Mesenchymal stem cell (in vitro differentiated cells and primary cell): ENCODE results near the gene RPL21.

Experiments used
- DNase-seq: peaks from one replicate; pipeline ENCODE4 v3.0.0-alpha.2; 2013
- H2AFZ ChIP-seq: one replicate; pipeline ENCODE4 v1.6.1; 2013; ENCODE audit warnings: low read depth, mild to moderate bottlenecking, control low read depth, inconsistent platforms, low read length, moderate library complexity
- H2AK5ac ChIP-seq: 2 replicates; pipeline ENCODE4 v1.6.1; 2013; ENCODE audit warnings: low read length, moderate library complexity, mild to moderate bottlenecking, inconsistent platforms; ENCODE audit not compliant: severe bottlenecking
- H2BK120ac ChIP-seq: one replicate; pipeline ENCODE4 v1.6.1; 2013; ENCODE audit warnings: low read depth, mild to moderate bottlenecking, inconsistent platforms, low read length, moderate library complexity
- H2BK12ac ChIP-seq, 2 experiments: one replicate each; pipeline ENCODE4 v1.6.1; 2013; ENCODE audit warnings: inconsistent platforms in 2 of 2, low read length in 2 of 2, mild to moderate bottlenecking in 2 of 2, moderate library complexity in 2 of 2, control low read depth in 1 of 2
- H2BK15ac ChIP-seq: one replicate; pipeline ENCODE4 v1.6.1; 2013; ENCODE audit warnings: mild to moderate bottlenecking, low read depth, inconsistent platforms; ENCODE audit not compliant: poor library complexity, severe bottlenecking
- H2BK5ac ChIP-seq: 2 replicates; pipeline ENCODE4 v1.6.1; 2013; ENCODE audit warnings: low read depth, mild to moderate bottlenecking, low read length, control low read depth, inconsistent platforms; ENCODE audit not compliant: poor library complexity, severe bottlenecking
- H3K14ac ChIP-seq, 2 experiments: one replicate each; pipeline ENCODE4 v1.6.1; 2013; ENCODE audit warnings: inconsistent platforms in 2 of 2, low read length in 2 of 2, control low read depth in 1 of 2, mild to moderate bottlenecking in 1 of 2, moderate library complexity in 1 of 2
- H3K18ac ChIP-seq, 2 experiments: one replicate each; pipeline ENCODE4 v1.6.1; 2013; ENCODE audit warnings: inconsistent platforms in 2 of 2, low read length in 2 of 2, control low read depth in 1 of 2, low read depth in 1 of 2, mild to moderate bottlenecking in 1 of 2
- H3K23ac ChIP-seq, 2 experiments: one replicate each; pipeline ENCODE4 v1.6.1; 2013; ENCODE audit warnings: inconsistent platforms in 2 of 2, low read length in 2 of 2, mild to moderate bottlenecking in 2 of 2, moderate library complexity in 2 of 2, control low read depth in 1 of 2
- H3K27ac ChIP-seq: 2 replicates; pipeline ENCODE4 v1.5.1; 2013; ENCODE audit warnings: mild to moderate bottlenecking, moderate library complexity, low read length, control low read depth, inconsistent platforms; ENCODE audit not compliant: poor library complexity, severe bottlenecking
- H3K27me3 ChIP-seq, 2 experiments: 2 replicates each; pipeline versions ENCODE4 v1.6.1 to v1.7.0; 2013; ENCODE audit warnings: low read length in 2 of 2, mild to moderate bottlenecking in 2 of 2, moderate library complexity in 2 of 2, control low read depth in 1 of 2, inconsistent platforms in 1 of 2; ENCODE audit not compliant: control insufficient read depth in 1 of 2, insufficient read depth in 1 of 2
- H3K36me3 ChIP-seq, 2 experiments: 2 replicates each; pipeline versions ENCODE4 v1.6.1 to v1.7.0; 2013; ENCODE audit warnings: low read length in 2 of 2, control low read depth in 1 of 2, inconsistent platforms in 1 of 2, low read depth in 1 of 2, mild to moderate bottlenecking in 1 of 2; ENCODE audit not compliant: insufficient read depth in 2 of 2, control insufficient read depth in 1 of 2
- H3K4ac ChIP-seq, 2 experiments: one replicate each; pipeline ENCODE4 v1.6.1; 2013; ENCODE audit warnings: inconsistent platforms in 2 of 2, low read length in 2 of 2, mild to moderate bottlenecking in 2 of 2, moderate library complexity in 2 of 2, control low read depth in 1 of 2, low read depth in 1 of 2
- H3K4me1 ChIP-seq: 2 replicates; pipeline ENCODE4 v1.6.1; 2013; ENCODE audit warnings: low read depth, low read length, control low read depth; ENCODE audit not compliant: control insufficient read depth, insufficient read depth
- H3K4me2 ChIP-seq: 2 replicates; pipeline ENCODE4 v1.6.1; 2013; ENCODE audit warnings: low read length, mild to moderate bottlenecking, inconsistent platforms; ENCODE audit not compliant: poor library complexity, severe bottlenecking
- H3K4me3 ChIP-seq, 2 experiments: 2 replicates each; pipeline versions ENCODE4 v1.5.1 to v1.7.0; 2013; ENCODE audit warnings: low read length in 2 of 2, mild to moderate bottlenecking in 2 of 2, control low read depth in 1 of 2, low read depth in 1 of 2; ENCODE audit not compliant: insufficient read depth in 1 of 2
- H3K79me1 ChIP-seq: replicated peaks from 2 replicates; pipeline ENCODE4 v1.6.1; 2013; ENCODE audit warnings: mild to moderate bottlenecking, control low read depth, low read length, inconsistent platforms; ENCODE audit not compliant: poor library complexity, severe bottlenecking
- H3K9ac ChIP-seq: 2 replicates; pipeline ENCODE4 v1.7.0; 2013; ENCODE audit warnings: mild to moderate bottlenecking, low read length, moderate library complexity
- H3K9me3 ChIP-seq: 2 replicates; pipeline ENCODE4 v1.7.0; 2013; ENCODE audit warnings: mild to moderate bottlenecking, low read length; ENCODE audit not compliant: control insufficient read depth
- H4K8ac ChIP-seq: one replicate; pipeline ENCODE4 v1.6.1; 2013; ENCODE audit warnings: inconsistent platforms, mild to moderate bottlenecking, low read length, moderate library complexity
- H4K91ac ChIP-seq: one replicate; pipeline ENCODE4 v1.6.1; 2013; ENCODE audit warnings: mild to moderate bottlenecking, low read length, inconsistent platforms
- WGBS: methylation state at CpG from one replicate; pipeline ENCODE4 v1.1.7; 2013; ENCODE audit warnings: mixed read lengths; 5-methylcytosine and 5-hydroxymethylcytosine counted together

Gene RPL21

GRCh38 chr13:27236478-27236877 is 14.9 kb upstream of the RPL21 start:
- H3K4me3 ChIP-seq: no peak overlapping the region
- no peak overlapping the region for H2AK5ac ChIP-seq
- H3K9ac ChIP-seq: peak overlapping the region; percentile 22
- no peak overlapping the region for H3K27ac ChIP-seq
- H3K14ac ChIP-seq: no peak overlapping the region
- no peak overlapping the region for H2BK5ac ChIP-seq
- H3K23ac ChIP-seq: no peak overlapping the region
- H4K91ac ChIP-seq: no peak overlapping the region
- H3K4me2 ChIP-seq: no peak overlapping the region
- no peaks in the 10 kb centered on the region for H3K4me1 ChIP-seq
- WGBS: 72% methylated on average over 2 of the region's 2 CpGs
- H3K36me3 ChIP-seq: no peaks in the 10 kb centered on the region
- no peak overlapping the region for H2BK120ac ChIP-seq
- no peaks in the 10 kb centered on the region for H3K79me1 ChIP-seq
- no peak overlapping the region for H2BK12ac ChIP-seq
- H2AFZ ChIP-seq: no peak overlapping the region
- H3K27me3 ChIP-seq: peaks cover 0 to 6% of the 10 kb centered on the region in 2 experiments
- H3K9me3 ChIP-seq: peaks cover 14% of the 10 kb centered on the region
- no peak overlapping the region for H4K8ac ChIP-seq
- H3K18ac ChIP-seq: no peak overlapping the region
- no peak for DNase-seq
- no peak overlapping the region for H3K4ac ChIP-seq
- no peak overlapping the region for H2BK15ac ChIP-seq

- no peaks in the 10 kb centered on the region for H3K9me3 ChIP-seq
- H2BK12ac ChIP-seq: no peak overlapping the region
- H4K91ac ChIP-seq: no peak overlapping the region
- no peaks in the 10 kb centered on the region for H3K36me3 ChIP-seq
- no peak overlapping the region for H3K18ac ChIP-seq
- H2BK15ac ChIP-seq: no peak overlapping the region
- H3K9ac ChIP-seq: no peak overlapping the region
- H3K4ac ChIP-seq: no peak overlapping the region
- H3K4me3 ChIP-seq: no peak overlapping the region
- H3K27ac ChIP-seq: no peak overlapping the region
- H2AFZ ChIP-seq: no peak overlapping the region
- peaks cover 0 to 6% of the 10 kb centered on the region in 2 experiments for H3K27me3 ChIP-seq
- no peak for DNase-seq
- no peak overlapping the region for H3K14ac ChIP-seq
- H2BK5ac ChIP-seq: no peak overlapping the region
- no peaks in the 10 kb centered on the region for H3K4me1 ChIP-seq
- no peak overlapping the region for H3K4me2 ChIP-seq
- no peaks in the 10 kb centered on the region for H3K79me1 ChIP-seq
- no peak overlapping the region for H2AK5ac ChIP-seq
- WGBS: 96% methylated on average over 4 of the region's 5 CpGs
- no peak overlapping the region for H2BK120ac ChIP-seq
- no peak overlapping the region for H4K8ac ChIP-seq
- no peak overlapping the region for H3K23ac ChIP-seq
These were observed 8.7 kb upstream of the RPL21 start for GRCh38 chr13:27242702-27243101.

- H3K9me3 ChIP-seq: no peaks in the 10 kb centered on the region
- H3K23ac ChIP-seq: no peak overlapping the region
- no peak overlapping the region for H2BK120ac ChIP-seq
- H2AFZ ChIP-seq: no peak overlapping the region
- no peak overlapping the region for H3K4me2 ChIP-seq
- H2BK5ac ChIP-seq: no peak overlapping the region
- no peak overlapping the region for H3K18ac ChIP-seq
- H2BK15ac ChIP-seq: no peak overlapping the region
- H3K4ac ChIP-seq: no peak overlapping the region
- H3K4me3 ChIP-seq: no peak overlapping the region
- no peak overlapping the region for H3K14ac ChIP-seq
- no peak overlapping the region for H3K27ac ChIP-seq
- 83% methylated on average over 7 of the region's 7 CpGs for WGBS
- H2AK5ac ChIP-seq: no peak overlapping the region
- H3K79me1 ChIP-seq: peaks cover 4% of the 10 kb centered on the region
- no peak overlapping the region for H2BK12ac ChIP-seq
- no peak for DNase-seq
- H3K27me3 ChIP-seq: no peaks in the 10 kb centered on the region
- H3K36me3 ChIP-seq: no peaks in the 10 kb centered on the region
- no peak overlapping the region for H3K9ac ChIP-seq
- peaks cover 1% of the 10 kb centered on the region for H3K4me1 ChIP-seq
- H4K91ac ChIP-seq: no peak overlapping the region
- no peak overlapping the region for H4K8ac ChIP-seq
These were observed 5.7 kb upstream of the RPL21 start for GRCh38 chr13:27245610-27246009.

- Histone ChIP-seq H2AFZ (no peak overlapping the region), H3K9ac (peak overlapping the region; percentile 100), H3K27me3 (no peaks in the 10 kb centered on the region), H3K4me1 (peaks cover 5% of the 10 kb centered on the region), H2BK15ac (no peak overlapping the region), H3K4ac (peak overlapping the region; percentile 15 to 35), H3K36me3 (peaks cover 8 to 24% of the 10 kb centered on the region in 2 experiments), H3K27ac (no peak overlapping the region), H3K14ac (no peak overlapping the region), H3K4me2 (peak overlapping the region; percentile 55), H2BK12ac (no peak overlapping the region), H4K91ac (no peak overlapping the region), H3K79me1 (peaks cover 4% of the 10 kb centered on the region), H2BK5ac (no peak overlapping the region), H3K9me3 (no peaks in the 10 kb centered on the region), H3K18ac (no peak overlapping the region), H4K8ac (no peak overlapping the region), H3K23ac (no peak overlapping the region), H2AK5ac (no peak overlapping the region), H2BK120ac (no peak overlapping the region), H3K4me3 (peak overlapping the region; percentile 46 to 93)
- no peak for DNase-seq
- 0% methylated on average over 2 of the region's 9 CpGs for WGBS
These were observed 559 bp upstream of the RPL21 start for GRCh38 chr13:27250833-27251165.
